ENCODE measurements around the gene FES. TPM values are rescaled to one million over a fixed set of nuclear protein-coding genes. Genes with fewer than 3 reads are reported as not detected.
"Not testable (repeated sequence)": the region's sequence is repeated elsewhere in the genome, so short reads cannot be mapped to it uniquely, and the experiment has no call there.

FES gene
- total RNA-seq, 1 donor from 2014 or later = 45.4 TPM

- Mint-ChIP-seq H3K27me3 (ENCODE audit: insufficient read depth) (no peaks in the 10 kb centered on the region), H3K36me3 (ENCODE audit: low read depth) (peaks cover 47% of the 10 kb centered on the region), H3K9me3 (no peaks in the 10 kb centered on the region), H3K4me1 (ENCODE audit: low read depth) (peaks cover 12% of the 10 kb centered on the region), H3K27ac (peak overlapping the region; percentile 68), H3K4me3 (no peak overlapping the region)
- DNase-seq (ENCODE audit: low spot score) = no peak
- intact Hi-C loops (cut with micrococcal nuclease) = no loop called here
Observed at GRCh38 chr15:90892023-90892422, 7.7 kb downstream of the FES start.

GRCh38 chr15:90892498-90893174 is 8.3 kb downstream of the FES start:
- Mint-ChIP-seq H3K27ac (no peak overlapping the region), H3K36me3 (ENCODE audit: low read depth) (peaks cover 43% of the 10 kb centered on the region), H3K4me1 (ENCODE audit: low read depth) (peaks cover 8% of the 10 kb centered on the region), H3K9me3 (no peaks in the 10 kb centered on the region), H3K4me3 (no peak overlapping the region), H3K27me3 (ENCODE audit: insufficient read depth) (no peaks in the 10 kb centered on the region)
- no peak for DNase-seq (ENCODE audit: low spot score)
- intact Hi-C loops (cut with micrococcal nuclease) = no loop called here

- H3K4me3 Mint-ChIP-seq = no peak overlapping the region
- peaks cover 40% of the 10 kb centered on the region for H3K36me3 Mint-ChIP-seq (ENCODE audit: low read depth)
- intact Hi-C loops (cut with micrococcal nuclease) = no loop called here
- no peak overlapping the region for H3K27ac Mint-ChIP-seq
- H3K27me3 Mint-ChIP-seq (ENCODE audit: insufficient read depth) = no peaks in the 10 kb centered on the region
- no peaks in the 10 kb centered on the region for H3K9me3 Mint-ChIP-seq
- peaks cover 1% of the 10 kb centered on the region for H3K4me1 Mint-ChIP-seq (ENCODE audit: low read depth)
- no peak for DNase-seq (ENCODE audit: low spot score)
Observed at GRCh38 chr15:90893175-90894090, 9.1 kb downstream of the FES start.

DNA sequence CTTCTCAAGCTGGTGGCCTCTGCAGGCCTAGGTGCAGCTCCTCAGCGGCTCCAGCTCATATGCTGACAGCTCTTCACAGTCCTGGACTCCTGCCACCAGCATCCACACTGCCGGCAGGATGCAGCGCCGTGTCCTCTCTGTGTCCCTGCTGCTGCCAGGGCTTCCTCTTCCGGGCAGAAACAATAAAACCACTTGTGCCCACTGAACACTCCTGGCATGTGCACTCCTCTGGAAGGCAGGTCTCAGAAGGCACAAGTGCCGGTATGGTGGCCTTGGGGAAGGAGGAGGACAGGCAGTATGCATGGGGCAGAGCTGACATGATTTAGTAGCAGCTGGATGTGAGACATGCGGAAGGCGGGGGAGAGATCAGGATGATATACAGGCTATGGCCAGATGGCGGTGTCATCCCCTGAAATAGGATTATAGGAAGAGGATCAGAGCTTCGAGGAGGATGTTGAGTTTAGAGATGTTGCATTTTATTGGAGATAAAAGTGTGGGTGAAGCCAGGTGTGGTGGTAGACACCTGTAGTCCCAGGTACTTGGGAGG is 11.3 kb downstream of the FES start:
- no peak overlapping the region for H3K27ac Mint-ChIP-seq
- no peaks in the 10 kb centered on the region for H3K9me3 Mint-ChIP-seq
- H3K36me3 Mint-ChIP-seq (ENCODE audit: low read depth) = peaks cover 38% of the 10 kb centered on the region
- H3K4me3 Mint-ChIP-seq = no peak overlapping the region
- no peak for DNase-seq (ENCODE audit: low spot score)
- intact Hi-C loops (cut with micrococcal nuclease) = no loop called here
- no peaks in the 10 kb centered on the region for H3K27me3 Mint-ChIP-seq (ENCODE audit: insufficient read depth)
- peaks cover 7% of the 10 kb centered on the region for H3K4me1 Mint-ChIP-seq (ENCODE audit: low read depth)

GRCh38 chr15:90897131-90897655 is 12.9 kb downstream of the FES start:
- intact Hi-C loops (cut with micrococcal nuclease); DNase-seq (ENCODE audit: low spot score); H3K27ac Mint-ChIP-seq; H3K27me3 Mint-ChIP-seq (ENCODE audit: insufficient read depth); H3K4me3 Mint-ChIP-seq; H3K9me3 Mint-ChIP-seq: not testable (repeated sequence)
- Mint-ChIP-seq H3K36me3 (ENCODE audit: low read depth) (peaks cover 33% of the 10 kb centered on the region), H3K4me1 (ENCODE audit: low read depth) (peaks cover 19% of the 10 kb centered on the region)

GRCh38 chr15:90901175-90902039 is 17.1 kb downstream of the FES start:
- intact Hi-C loops (cut with micrococcal nuclease) = loop anchor here (1.0 to 2.0 kb wide), 2 partner anchors 21 to 53 kb away; partner anchors contain the start of gene RCCD1
- Mint-ChIP-seq H3K4me1 (ENCODE audit: low read depth) (peaks cover 42% of the 10 kb centered on the region), H3K27me3 (ENCODE audit: insufficient read depth) (no peaks in the 10 kb centered on the region), H3K4me3 (peak overlapping the region; percentile 79), H3K9me3 (no peaks in the 10 kb centered on the region), H3K36me3 (ENCODE audit: low read depth) (peaks cover 34% of the 10 kb centered on the region), H3K27ac (peak overlapping the region; percentile 82)
- no peak for DNase-seq (ENCODE audit: low spot score)

DNA sequence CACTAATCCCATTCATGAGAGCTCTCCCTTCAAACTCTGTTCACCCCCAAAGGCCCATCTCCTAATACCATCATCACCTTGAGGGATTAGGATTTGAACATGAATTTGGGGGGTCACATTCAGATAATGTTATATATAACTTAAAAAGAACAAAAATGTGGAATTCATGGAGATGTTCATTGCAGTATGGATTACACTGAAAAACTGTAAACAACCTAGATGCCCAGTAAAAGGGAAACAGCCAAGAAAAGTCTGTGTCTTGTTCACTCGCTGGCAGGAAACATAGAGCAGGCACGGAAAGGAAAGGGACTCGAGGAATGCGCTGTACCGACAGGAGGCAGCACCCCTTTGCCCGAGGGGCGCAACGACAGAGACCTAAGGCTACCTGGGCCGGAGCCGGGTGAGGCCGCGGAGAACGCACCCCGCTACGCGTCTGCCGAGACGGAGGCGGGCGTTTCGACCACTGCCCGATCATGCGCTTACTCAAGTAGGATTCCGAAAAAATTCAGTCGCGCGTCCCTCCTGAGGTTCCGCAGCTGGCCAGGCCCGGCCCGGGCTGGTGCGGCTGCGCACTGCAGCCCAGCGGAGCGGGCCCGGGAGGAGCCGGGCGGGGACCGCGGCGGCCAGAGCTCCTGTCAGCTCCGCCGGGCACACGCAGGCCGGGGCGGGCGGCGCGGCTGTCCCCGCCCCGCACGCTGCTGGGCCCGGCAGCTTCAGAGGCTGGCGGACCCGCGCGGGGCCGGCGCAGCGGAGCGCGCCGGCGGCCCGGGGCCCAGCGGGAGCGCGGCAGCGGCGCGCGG is 17.9 kb downstream of the FES start:
- Mint-ChIP-seq H3K36me3 (ENCODE audit: low read depth) (peaks cover 33% of the 10 kb centered on the region), H3K9me3 (no peaks in the 10 kb centered on the region), H3K27me3 (ENCODE audit: insufficient read depth) (no peaks in the 10 kb centered on the region), H3K4me1 (ENCODE audit: low read depth) (peaks cover 44% of the 10 kb centered on the region), H3K4me3 (peak overlapping the region; percentile 79), H3K27ac (peak overlapping the region; percentile 82)
- intact Hi-C loops (cut with micrococcal nuclease) = loop anchor here (1.0 to 2.0 kb wide), 2 partner anchors 21 to 52 kb away; partner anchors contain the start of gene RCCD1
- peak; percentile 69 for DNase-seq (ENCODE audit: low spot score)

- Mint-ChIP-seq H3K27ac (peak within 1 kb of the TSS; percentile 88), H3K4me1 (ENCODE audit: low read depth) (peaks cover 48% of the 10 kb centered on the region)
- intact Hi-C loops (cut with micrococcal nuclease) = loop anchor here (1.0 to 2.0 kb wide), 6 partner anchors 20 to 255 kb away; partner anchors contain the start of gene RCCD1
Observed at GRCh38 chr15:90902840-90903732, 18.8 kb downstream of the FES start, which contains the start of gene MAN2A2. Gene MAN2A2, plus strand, starts transcription at chr15:90903302. Its CDS starts 906 bp downstream, at chr15:90904208.

GRCh38 chr15:90903733-90904536 is 19.6 kb downstream of the FES start:
- Mint-ChIP-seq H3K36me3 (ENCODE audit: low read depth) (peaks cover 35% of the 10 kb centered on the region), H3K4me3 (peak overlapping the region; percentile 90), H3K4me1 (ENCODE audit: low read depth) (peaks cover 48% of the 10 kb centered on the region), H3K27ac (peak overlapping the region; percentile 88), H3K27me3 (ENCODE audit: insufficient read depth) (no peaks in the 10 kb centered on the region), H3K9me3 (no peaks in the 10 kb centered on the region)
- DNase-seq (ENCODE audit: low spot score) = no peak
- intact Hi-C loops (cut with micrococcal nuclease) = loop anchor here (1.0 to 2.0 kb wide), 5 partner anchors 19 to 256 kb away; no protein-coding TSS in a partner anchor

More at GRCh38 chr15:90902840-90903732, 18.8 kb downstream of the FES start, which contains the start of gene MAN2A2:
- H3K9me3 Mint-ChIP-seq = no peaks in the 10 kb centered on the region
- H3K4me3 Mint-ChIP-seq = peak within 1 kb of the TSS; percentile 90
- H3K27me3 Mint-ChIP-seq (ENCODE audit: insufficient read depth) = no peaks in the 10 kb centered on the region
- peaks cover 35% of the 10 kb centered on the region for H3K36me3 Mint-ChIP-seq (ENCODE audit: low read depth)
- peak; percentile 72 for DNase-seq (ENCODE audit: low spot score)

DNA sequence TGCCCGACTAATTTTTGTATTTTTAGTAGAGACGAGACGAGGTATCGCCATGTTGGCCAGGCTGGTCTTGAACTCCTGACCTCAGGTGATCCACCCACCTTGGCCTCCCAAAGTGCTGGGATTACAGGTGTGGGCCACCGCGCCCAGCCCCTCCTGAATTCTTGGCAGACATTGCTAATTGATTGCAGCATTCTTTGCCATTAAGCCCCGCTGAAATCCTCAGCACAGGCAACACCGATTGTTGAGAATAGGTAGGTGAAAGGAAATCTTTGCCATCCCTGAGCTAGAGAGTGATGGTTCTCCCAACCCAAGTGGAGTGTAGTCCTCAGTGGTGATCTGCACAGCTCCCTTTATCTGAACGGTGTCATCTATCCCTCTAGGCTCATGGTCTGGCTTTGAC is 20.4 kb downstream of the FES start:
- H3K27ac Mint-ChIP-seq = peak overlapping the region; percentile 23
- no peak for DNase-seq (ENCODE audit: low spot score)
- no peaks in the 10 kb centered on the region for H3K27me3 Mint-ChIP-seq (ENCODE audit: insufficient read depth)
- intact Hi-C loops (cut with micrococcal nuclease) = no loop called here
- H3K4me3 Mint-ChIP-seq = peak overlapping the region; percentile 49
- peaks cover 39% of the 10 kb centered on the region for H3K36me3 Mint-ChIP-seq (ENCODE audit: low read depth)
- peaks cover 48% of the 10 kb centered on the region for H3K4me1 Mint-ChIP-seq (ENCODE audit: low read depth)
- H3K9me3 Mint-ChIP-seq = no peaks in the 10 kb centered on the region
